NB4 (cell line): ENCODE results near the gene GALNT17.

ENCODE experiments used
- POLR2A ChIP-seq: IDR thresholded peaks from 2 replicates; pipeline ENCODE4 v1.6.1; 2011; ENCODE audit warnings: mild to moderate bottlenecking; ENCODE audit not compliant: insufficient read length; ENCODE audit errors: extremely low read depth
- TF ChIP-seq, protein P1 (sequence below): IDR thresholded peaks from one replicate; pipeline ENCODE4 v1.5.1; 2012; ENCODE audit warnings: low read depth, low read length

DNA sequence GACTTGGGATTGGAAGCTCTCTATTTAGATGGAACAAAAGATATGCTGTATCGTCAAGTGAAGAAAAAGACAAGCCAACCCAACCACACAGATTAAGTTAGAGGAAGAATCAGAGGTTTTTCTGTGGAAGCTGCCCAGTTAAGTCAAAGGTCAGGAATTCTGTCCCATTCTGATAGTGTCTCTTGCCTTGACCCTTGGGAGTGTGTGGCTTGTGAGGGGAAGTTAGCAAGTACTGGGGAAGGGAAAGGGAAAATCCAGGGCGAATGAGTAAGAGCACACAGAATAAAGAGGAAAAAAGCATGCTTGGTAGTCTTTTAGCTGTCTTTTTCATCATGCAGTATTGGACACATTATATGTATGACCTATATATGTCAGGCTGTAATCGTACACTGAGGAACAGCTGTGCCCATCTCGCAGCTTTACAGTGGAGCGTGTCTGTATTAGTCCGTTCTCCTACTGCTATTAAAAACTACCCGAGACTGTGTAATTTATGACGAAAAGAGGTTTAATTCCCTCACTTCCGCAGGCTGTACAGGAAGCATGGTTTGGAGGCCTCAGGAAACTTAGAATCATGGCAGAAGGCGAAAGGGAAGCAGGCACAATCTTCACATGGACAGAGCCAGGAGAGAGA lies 197.2 kb downstream of the GALNT17 start:
- TF ChIP-seq POLR2A, result no peak
- TF ChIP-seq, protein P1, sequence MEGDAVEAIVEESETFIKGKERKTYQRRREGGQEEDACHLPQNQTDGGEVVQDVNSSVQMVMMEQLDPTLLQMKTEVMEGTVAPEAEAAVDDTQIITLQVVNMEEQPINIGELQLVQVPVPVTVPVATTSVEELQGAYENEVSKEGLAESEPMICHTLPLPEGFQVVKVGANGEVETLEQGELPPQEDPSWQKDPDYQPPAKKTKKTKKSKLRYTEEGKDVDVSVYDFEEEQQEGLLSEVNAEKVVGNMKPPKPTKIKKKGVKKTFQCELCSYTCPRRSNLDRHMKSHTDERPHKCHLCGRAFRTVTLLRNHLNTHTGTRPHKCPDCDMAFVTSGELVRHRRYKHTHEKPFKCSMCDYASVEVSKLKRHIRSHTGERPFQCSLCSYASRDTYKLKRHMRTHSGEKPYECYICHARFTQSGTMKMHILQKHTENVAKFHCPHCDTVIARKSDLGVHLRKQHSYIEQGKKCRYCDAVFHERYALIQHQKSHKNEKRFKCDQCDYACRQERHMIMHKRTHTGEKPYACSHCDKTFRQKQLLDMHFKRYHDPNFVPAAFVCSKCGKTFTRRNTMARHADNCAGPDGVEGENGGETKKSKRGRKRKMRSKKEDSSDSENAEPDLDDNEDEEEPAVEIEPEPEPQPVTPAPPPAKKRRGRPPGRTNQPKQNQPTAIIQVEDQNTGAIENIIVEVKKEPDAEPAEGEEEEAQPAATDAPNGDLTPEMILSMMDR, result no peak
